Loucy (cell line): ENCODE results near the gene RPAP2.

Experiments used
- H2AFZ ChIP-seq: fragments of 200-600 bp; sonication (generic); 2 replicates; pipeline ENCODE4 v1.6.0; 2016; ENCODE audit warnings: antibody characterized with exemption, mild to moderate bottlenecking, low read length, moderate library complexity
- H3F3A ChIP-seq: fragments of 200-600 bp; 2 replicates; pipeline ENCODE4 v1.6.0; 2016; ENCODE audit warnings: antibody characterized with exemption, low read depth, mild to moderate bottlenecking
- H3K27me3 ChIP-seq: fragments of 200-600 bp; sonication (generic); 2 replicates; pipeline ENCODE4 v1.6.1; 2014; ENCODE audit warnings: low read length, mild to moderate bottlenecking; ENCODE audit not compliant: insufficient read depth, poor library complexity, severe bottlenecking
- H3K36me3 ChIP-seq: fragments of 200-600 bp; sonication (generic); 2 replicates; pipeline ENCODE4 v1.6.1; 2016; ENCODE audit warnings: low read length; ENCODE audit not compliant: insufficient read depth
- H3K4me1 ChIP-seq: fragments of 200-600 bp; sonication (generic); 2 replicates; pipeline ENCODE4 v1.5.1; 2014; ENCODE audit warnings: low read length, mild to moderate bottlenecking; ENCODE audit not compliant: insufficient read depth, poor library complexity, severe bottlenecking
- H3K4me2 ChIP-seq: fragments of 200-600 bp; sonication (generic); 2 replicates; pipeline ENCODE4 v1.6.0; 2014; ENCODE audit warnings: antibody characterized with exemption, low read length, low read depth, mild to moderate bottlenecking; ENCODE audit not compliant: poor library complexity, severe bottlenecking
- H3K4me3 ChIP-seq: fragments of 200-600 bp; sonication (generic); 2 replicates; pipeline ENCODE4 v1.5.1; 2014; ENCODE audit warnings: low read length, mild to moderate bottlenecking, mixed read lengths; ENCODE audit not compliant: poor library complexity, severe bottlenecking
- H3K79me2 ChIP-seq: fragments of 200-600 bp; sonication (generic); 2 replicates; pipeline ENCODE4 v1.6.1; 2014; ENCODE audit warnings: low read length; ENCODE audit not compliant: insufficient read depth
- H3K9ac ChIP-seq: fragments of 200-600 bp; sonication (generic); 2 replicates; pipeline ENCODE4 v1.6.0; 2014; ENCODE audit warnings: mild to moderate bottlenecking, low read depth, low read length, moderate library complexity; ENCODE audit not compliant: poor library complexity, severe bottlenecking
- H3K9me2 ChIP-seq: fragments of 200-600 bp; sonication (generic); replicated peaks from 2 replicates; pipeline ENCODE4 v1.6.1; 2016; ENCODE audit warnings: low read depth, low read length, mixed read lengths
- H3K9me3 ChIP-seq: fragments of 200-600 bp; sonication (generic); 2 replicates; pipeline ENCODE4 v1.6.1; 2014; ENCODE audit warnings: mild to moderate bottlenecking, antibody characterized with exemption, low read length, low read depth; ENCODE audit not compliant: insufficient read depth
- H4K20me1 ChIP-seq: fragments of 200-600 bp; sonication (generic); 2 replicates; pipeline ENCODE4 v1.6.0; 2014; ENCODE audit warnings: antibody characterized with exemption, low read length, mild to moderate bottlenecking; ENCODE audit not compliant: insufficient read depth, poor library complexity, severe bottlenecking
- EZH2phosphoT487 ChIP-seq: fragments of 200-600 bp; IDR thresholded peaks from 2 replicates; pipeline ENCODE4 v1.6.1; 2018; ENCODE audit warnings: antibody characterized with exemption, mild to moderate bottlenecking, moderate library complexity, borderline replicate concordance
- TF ChIP-seq, protein P1 (sequence below): fragments of 200-600 bp; sonication (generic); conservative IDR thresholded peaks from 2 replicates; pipeline ENCODE4 v1.5.1; 2014; ENCODE audit warnings: mild to moderate bottlenecking, antibody characterized with exemption, low read length

RPAP2 gene

DNA sequence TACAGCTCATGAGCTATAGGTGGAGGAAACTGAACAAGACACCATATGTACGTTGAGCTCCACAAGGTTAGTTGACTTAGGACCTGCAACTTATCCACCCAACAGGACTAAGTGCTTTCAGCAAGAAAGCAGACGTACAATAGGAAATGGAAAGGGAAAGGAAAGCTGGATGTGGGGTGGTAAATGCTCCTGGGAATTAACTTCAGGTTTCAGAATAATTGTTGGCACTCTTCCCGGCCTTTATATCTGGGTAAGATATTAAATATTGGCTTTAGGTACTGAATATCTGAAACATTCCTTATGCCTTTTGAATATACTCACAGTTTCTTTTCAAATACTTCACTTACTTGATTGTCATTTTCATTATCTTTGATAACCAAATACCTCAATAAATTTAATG is 36.3 kb upstream of the RPAP2 start:
- TF ChIP-seq, protein P1, sequence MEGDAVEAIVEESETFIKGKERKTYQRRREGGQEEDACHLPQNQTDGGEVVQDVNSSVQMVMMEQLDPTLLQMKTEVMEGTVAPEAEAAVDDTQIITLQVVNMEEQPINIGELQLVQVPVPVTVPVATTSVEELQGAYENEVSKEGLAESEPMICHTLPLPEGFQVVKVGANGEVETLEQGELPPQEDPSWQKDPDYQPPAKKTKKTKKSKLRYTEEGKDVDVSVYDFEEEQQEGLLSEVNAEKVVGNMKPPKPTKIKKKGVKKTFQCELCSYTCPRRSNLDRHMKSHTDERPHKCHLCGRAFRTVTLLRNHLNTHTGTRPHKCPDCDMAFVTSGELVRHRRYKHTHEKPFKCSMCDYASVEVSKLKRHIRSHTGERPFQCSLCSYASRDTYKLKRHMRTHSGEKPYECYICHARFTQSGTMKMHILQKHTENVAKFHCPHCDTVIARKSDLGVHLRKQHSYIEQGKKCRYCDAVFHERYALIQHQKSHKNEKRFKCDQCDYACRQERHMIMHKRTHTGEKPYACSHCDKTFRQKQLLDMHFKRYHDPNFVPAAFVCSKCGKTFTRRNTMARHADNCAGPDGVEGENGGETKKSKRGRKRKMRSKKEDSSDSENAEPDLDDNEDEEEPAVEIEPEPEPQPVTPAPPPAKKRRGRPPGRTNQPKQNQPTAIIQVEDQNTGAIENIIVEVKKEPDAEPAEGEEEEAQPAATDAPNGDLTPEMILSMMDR = no peak
- TF ChIP-seq EZH2phosphoT487 = no peak
- Histone ChIP-seq H3K4me3 (no peak overlapping the region), H3K9me2 (no peaks in the 10 kb centered on the region), H3K4me2 (no peak overlapping the region), H3K36me3 (peaks cover 52% of the 10 kb centered on the region; the same call in 1 of the 2 replicates), H3K27me3 (no peaks in the 10 kb centered on the region), H4K20me1 (no peaks in the 10 kb centered on the region), H2AFZ (no peak overlapping the region), H3K79me2 (no peaks in the 10 kb centered on the region), H3F3A (no peaks in the 10 kb centered on the region), H3K9me3 (no peaks in the 10 kb centered on the region), H3K9ac (no peak overlapping the region), H3K4me1 (no peaks in the 10 kb centered on the region)

DNA sequence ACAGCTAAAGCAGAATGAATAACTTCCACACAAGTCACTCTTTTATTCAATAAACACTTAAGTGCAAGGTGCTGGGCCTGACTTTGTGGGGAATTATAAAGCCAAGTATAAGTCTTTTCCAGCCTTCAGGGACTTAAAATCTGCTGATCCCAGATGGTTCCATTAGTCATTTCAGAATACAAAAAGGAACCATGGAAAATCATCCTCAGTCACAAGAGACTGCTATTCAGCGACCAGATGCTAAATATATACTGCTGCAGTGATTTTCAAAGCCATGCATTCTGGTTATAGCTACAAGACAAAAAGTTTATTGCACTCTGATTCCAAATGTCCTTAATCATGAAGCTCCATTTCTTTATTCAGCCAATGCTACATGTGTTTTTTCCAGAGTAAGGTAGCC is 25.8 kb upstream of the RPAP2 start:
- TF ChIP-seq, protein P1 = no peak
- TF ChIP-seq EZH2phosphoT487 = no peak
- Histone ChIP-seq H3F3A (no peaks in the 10 kb centered on the region), H3K36me3 (peaks cover 63% of the 10 kb centered on the region; the same call in 1 of the 2 replicates), H3K27me3 (no peaks in the 10 kb centered on the region), H3K9ac (no peak overlapping the region), H3K4me2 (no peak overlapping the region), H3K9me2 (no peaks in the 10 kb centered on the region), H3K9me3 (no peaks in the 10 kb centered on the region), H4K20me1 (no peaks in the 10 kb centered on the region), H3K4me3 (no peak overlapping the region), H3K4me1 (peaks cover 6% of the 10 kb centered on the region), H3K79me2 (no peaks in the 10 kb centered on the region), H2AFZ (no peak overlapping the region)

DNA sequence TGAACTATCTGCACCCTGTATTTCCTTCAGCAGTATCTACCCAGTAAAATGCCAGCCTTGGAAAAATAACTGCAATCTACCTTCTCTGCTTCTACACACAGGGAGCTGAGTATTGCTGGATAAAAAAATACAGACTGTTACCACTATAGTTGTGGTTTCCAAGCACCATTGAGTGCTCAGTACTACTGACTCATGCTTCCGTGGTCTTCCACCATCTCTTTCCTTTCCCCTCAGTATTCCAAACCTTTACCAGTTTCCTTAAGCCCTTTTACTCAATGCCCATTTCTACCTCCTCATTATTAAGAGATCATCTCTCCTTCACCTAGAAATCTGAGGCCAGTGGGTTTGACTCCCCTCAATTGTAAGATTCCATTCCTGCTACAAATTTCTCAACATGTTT is 23.9 kb upstream of the RPAP2 start:
- Histone ChIP-seq H3F3A (no peaks in the 10 kb centered on the region), H3K9ac (no peak overlapping the region), H2AFZ (no peak overlapping the region), H3K4me3 (no peak overlapping the region), H3K9me2 (no peaks in the 10 kb centered on the region), H3K79me2 (no peaks in the 10 kb centered on the region), H3K36me3 (peaks cover 68% of the 10 kb centered on the region; the same call in 1 of the 2 replicates), H3K9me3 (no peaks in the 10 kb centered on the region), H4K20me1 (no peaks in the 10 kb centered on the region), H3K27me3 (no peaks in the 10 kb centered on the region), H3K4me2 (no peak overlapping the region), H3K4me1 (peaks cover 6% of the 10 kb centered on the region)
- TF ChIP-seq, protein P1 = no peak
- TF ChIP-seq EZH2phosphoT487 = no peak
